ENCODE data around the gene IGF1R.

DNA sequence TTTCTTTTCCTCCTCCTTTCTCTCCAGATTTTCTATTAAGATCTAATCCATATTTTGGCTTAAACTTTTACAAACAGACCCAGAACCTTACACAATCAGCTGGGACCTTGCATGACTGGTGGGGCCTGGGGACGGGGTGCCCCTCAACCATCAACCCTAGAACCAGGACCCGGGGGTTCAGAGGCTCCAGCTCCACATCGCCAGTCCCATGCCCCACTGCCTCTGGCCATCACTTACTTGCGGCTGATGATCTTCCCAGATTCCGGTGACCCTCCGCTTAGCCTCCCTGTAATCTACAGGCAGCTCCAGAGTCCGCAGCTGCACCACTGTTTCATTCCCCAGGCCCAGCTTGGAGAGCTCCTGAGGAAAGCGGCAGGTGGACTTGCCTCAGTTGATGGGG is 322.5 kb downstream of the IGF1R start:
- no peak for TF ChIP-seq FOXK1 (CRISPR knock-in tag; IDR thresholded peaks at IDR 0.05)
- TF ChIP-seq ZNF396 (CRISPR knock-in tag; IDR thresholded peaks at IDR 0.05; ENCODE audit: borderline replicate concordance), result no peak
- no peak for TF ChIP-seq CREB1 (CRISPR knock-in tag; IDR thresholded peaks at IDR 0.05)
- TF ChIP-seq, protein P1, sequence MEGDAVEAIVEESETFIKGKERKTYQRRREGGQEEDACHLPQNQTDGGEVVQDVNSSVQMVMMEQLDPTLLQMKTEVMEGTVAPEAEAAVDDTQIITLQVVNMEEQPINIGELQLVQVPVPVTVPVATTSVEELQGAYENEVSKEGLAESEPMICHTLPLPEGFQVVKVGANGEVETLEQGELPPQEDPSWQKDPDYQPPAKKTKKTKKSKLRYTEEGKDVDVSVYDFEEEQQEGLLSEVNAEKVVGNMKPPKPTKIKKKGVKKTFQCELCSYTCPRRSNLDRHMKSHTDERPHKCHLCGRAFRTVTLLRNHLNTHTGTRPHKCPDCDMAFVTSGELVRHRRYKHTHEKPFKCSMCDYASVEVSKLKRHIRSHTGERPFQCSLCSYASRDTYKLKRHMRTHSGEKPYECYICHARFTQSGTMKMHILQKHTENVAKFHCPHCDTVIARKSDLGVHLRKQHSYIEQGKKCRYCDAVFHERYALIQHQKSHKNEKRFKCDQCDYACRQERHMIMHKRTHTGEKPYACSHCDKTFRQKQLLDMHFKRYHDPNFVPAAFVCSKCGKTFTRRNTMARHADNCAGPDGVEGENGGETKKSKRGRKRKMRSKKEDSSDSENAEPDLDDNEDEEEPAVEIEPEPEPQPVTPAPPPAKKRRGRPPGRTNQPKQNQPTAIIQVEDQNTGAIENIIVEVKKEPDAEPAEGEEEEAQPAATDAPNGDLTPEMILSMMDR (IDR thresholded peaks at IDR 0.05), result no peak

All from WTC11 (cell line).